ENCODE data around the gene DLG5. TPM values are rescaled to one million over a fixed set of nuclear protein-coding genes. Genes with fewer than 3 reads are reported as not detected.

Gene DLG5
- polyA plus RNA-seq, 1 donor from 2014 or later = 0.10 TPM

GRCh38 chr10:77741746-77742145, 184.8 kb downstream of the DLG5 start:
- H3K36me3 Mint-ChIP-seq = no peaks in the 10 kb centered on the region
- no peak overlapping the region for H3K4me3 Mint-ChIP-seq
- peaks cover 5 to 27% (median 6%) of the 10 kb centered on the region in 3 donors for H3K9me3 Mint-ChIP-seq
- no peak overlapping the region for H3K27ac Mint-ChIP-seq
- peaks cover 7% of the 10 kb centered on the region for H3K27me3 Mint-ChIP-seq
- H3K4me1 Mint-ChIP-seq = no peaks in the 10 kb centered on the region

Other genes starting within 250 kb of the DLG5 start
- 6.5 TPM for gene POLR3A, start 102.8 kb upstream of the DLG5 start, polyA plus RNA-seq
- gene RPS24, start 107.1 kb upstream of the DLG5 start, polyA plus RNA-seq = 1,078 TPM

All from IgD-negative memory B cell (primary cell).